Stimulated activated CD4-positive, alpha-beta T cell treated with anti-CD3 and anti-CD28 coated beads, TNF-alpha, amount 100 ng/mL, for 24 hours (primary cell): ENCODE data around the gene ENKUR.
"Not testable (repeated sequence)": the region's sequence is repeated elsewhere in the genome, so short reads cannot be mapped to it uniquely, and the experiment has no call there.

Experiments
- DNase-seq, 3 experiments: peaks; one replicate each; pipeline ENCODE4 v3.0.0-alpha.2; 2020; ENCODE audit warnings: low read depth in 3 of 3

ENKUR gene

DNA sequence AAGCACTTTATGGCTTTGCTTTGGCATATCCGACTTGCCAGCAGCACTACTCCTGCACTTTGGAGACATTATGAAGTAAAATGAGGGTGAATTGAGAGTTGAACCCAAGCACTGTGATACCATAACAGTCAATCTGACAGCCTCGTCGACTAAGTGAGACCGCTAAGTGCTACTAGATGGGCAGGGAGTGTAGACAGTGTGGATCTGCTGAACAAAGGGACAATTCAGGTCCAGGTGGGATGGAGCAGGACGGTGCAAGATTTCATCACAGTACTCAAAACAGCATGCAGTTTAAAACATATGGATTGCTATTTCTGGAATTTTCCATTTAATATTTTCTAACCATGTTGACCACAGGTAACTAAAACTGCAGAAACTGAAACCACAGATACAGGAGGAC lies 42.8 kb downstream of the ENKUR start:
- DNase-seq: no peak

DNA sequence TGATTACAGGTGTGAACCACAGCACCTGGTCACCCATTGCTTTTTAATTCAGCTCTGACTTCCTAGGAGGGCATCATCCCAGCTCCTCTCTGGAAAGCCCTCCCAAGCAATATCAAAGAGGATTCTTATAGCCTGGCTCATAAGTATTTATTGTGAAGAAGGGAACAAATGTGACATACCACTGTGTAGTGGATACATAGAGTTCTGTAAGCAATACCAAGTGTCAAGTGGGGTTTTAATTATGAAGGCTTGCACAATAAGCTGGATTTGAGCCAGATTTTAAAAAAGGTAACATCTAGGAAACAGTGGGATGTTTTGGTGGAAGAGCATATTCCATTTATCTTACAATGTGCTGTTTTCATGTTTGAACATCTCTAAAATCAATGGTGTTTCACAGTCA lies 44.6 kb downstream of the ENKUR start:
- no peak for DNase-seq

DNA sequence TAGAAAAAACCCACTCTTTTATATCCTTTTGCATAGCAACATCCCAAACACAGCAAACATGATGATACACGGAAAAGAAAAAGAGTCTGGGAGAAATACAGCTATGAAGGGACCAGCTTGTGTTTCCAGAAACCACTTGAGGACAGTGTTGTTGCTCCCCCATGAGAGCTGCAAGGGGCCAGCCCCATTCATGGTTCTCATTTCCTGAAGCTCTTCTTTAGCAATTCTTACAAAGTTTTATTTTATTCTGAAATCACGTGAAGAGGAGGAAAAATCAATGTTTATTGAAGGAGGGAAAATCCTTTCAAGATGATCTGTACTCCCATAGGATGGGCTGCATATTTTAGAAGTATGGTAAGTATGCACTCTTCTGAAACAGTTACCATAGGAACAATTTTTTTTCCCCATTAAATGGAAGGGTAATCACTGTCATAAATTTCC lies 46.1 kb downstream of the ENKUR start:
- DNase-seq: no peak

DNA sequence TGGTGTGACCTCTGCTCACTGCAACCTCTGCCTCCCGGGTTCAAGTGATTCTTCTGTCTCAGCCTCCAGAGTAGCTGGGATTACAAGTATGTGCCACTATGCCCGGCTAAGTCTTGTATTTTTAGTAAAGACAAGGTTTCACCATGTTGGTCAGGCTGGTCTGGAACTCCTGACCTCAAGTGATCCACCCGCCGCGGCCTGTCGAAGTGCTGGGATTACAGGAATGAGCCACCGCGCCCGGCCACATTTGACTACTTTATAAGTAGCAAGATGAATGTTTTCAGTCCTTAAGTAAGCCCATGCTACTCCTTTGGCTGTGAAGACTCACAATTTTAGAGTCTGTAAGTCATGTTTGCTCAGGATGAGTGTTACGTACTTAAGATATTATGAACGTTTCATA lies 47.0 kb downstream of the ENKUR start:
- DNase-seq: not testable (repeated sequence)

- DNase-seq: no peak
Observed at GRCh38 chr10:24968349-24968748, 47.6 kb downstream of the ENKUR start.

GRCh38 chr10:24966962-24967481 lies 48.9 kb downstream of the ENKUR start:
- DNase-seq: no peak

- DNase-seq: no peak
Observed at GRCh38 chr10:24965051-24965450, 50.9 kb downstream of the ENKUR start.

GRCh38 chr10:24963521-24964041 lies 52.4 kb downstream of the ENKUR start:
- DNase-seq: no peak

GRCh38 chr10:24962995-24963394 lies 53.0 kb downstream of the ENKUR start:
- no peak for DNase-seq

GRCh38 chr10:24961582-24961981 lies 54.4 kb downstream of the ENKUR start:
- no peak for DNase-seq

- no peak for DNase-seq
Observed at GRCh38 chr10:24959382-24959730, 56.6 kb downstream of the ENKUR start.

- DNase-seq: no peak
Observed at GRCh38 chr10:24958721-24959381, 57.1 kb downstream of the ENKUR start.

- DNase-seq: no peak
Observed at GRCh38 chr10:24958091-24958720, 57.8 kb downstream of the ENKUR start.

DNA sequence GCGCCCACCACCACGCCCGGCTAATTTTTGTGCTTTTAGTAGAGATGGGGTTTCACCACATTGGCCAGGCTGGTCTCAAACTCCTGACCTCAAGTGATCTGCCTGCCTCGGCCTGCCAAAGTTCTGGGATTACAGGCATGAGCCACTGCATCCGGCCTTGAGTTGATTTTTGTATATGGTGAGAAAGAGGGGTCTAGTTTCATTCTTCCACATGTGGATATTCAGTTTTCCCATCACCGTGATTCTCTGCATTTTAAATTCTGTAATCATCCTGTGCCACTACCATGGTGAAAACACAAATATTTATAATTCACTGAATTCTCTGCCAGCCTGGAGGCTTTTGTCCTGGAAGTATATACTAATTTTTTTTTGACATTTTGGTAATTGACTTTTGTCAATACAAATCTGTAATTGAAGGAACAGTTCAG lies 58.3 kb downstream of the ENKUR start:
- DNase-seq: not testable (repeated sequence)

- no peak for DNase-seq
Observed at GRCh38 chr10:24953675-24954074, 62.3 kb downstream of the ENKUR start.

GRCh38 chr10:24952707-24953645 lies 63.0 kb downstream of the ENKUR start:
- peak in 1 of 3 experiments; percentile 32 for DNase-seq

- peak in 1 of 3 experiments; percentile 18 for DNase-seq
Observed at GRCh38 chr10:24952143-24952706, 63.7 kb downstream of the ENKUR start, which contains the start of gene PRTFDC1. Gene PRTFDC1, minus strand, starts transcription at chr10:24952606. Its CDS starts 31 bp downstream, at chr10:24952575.

DNA sequence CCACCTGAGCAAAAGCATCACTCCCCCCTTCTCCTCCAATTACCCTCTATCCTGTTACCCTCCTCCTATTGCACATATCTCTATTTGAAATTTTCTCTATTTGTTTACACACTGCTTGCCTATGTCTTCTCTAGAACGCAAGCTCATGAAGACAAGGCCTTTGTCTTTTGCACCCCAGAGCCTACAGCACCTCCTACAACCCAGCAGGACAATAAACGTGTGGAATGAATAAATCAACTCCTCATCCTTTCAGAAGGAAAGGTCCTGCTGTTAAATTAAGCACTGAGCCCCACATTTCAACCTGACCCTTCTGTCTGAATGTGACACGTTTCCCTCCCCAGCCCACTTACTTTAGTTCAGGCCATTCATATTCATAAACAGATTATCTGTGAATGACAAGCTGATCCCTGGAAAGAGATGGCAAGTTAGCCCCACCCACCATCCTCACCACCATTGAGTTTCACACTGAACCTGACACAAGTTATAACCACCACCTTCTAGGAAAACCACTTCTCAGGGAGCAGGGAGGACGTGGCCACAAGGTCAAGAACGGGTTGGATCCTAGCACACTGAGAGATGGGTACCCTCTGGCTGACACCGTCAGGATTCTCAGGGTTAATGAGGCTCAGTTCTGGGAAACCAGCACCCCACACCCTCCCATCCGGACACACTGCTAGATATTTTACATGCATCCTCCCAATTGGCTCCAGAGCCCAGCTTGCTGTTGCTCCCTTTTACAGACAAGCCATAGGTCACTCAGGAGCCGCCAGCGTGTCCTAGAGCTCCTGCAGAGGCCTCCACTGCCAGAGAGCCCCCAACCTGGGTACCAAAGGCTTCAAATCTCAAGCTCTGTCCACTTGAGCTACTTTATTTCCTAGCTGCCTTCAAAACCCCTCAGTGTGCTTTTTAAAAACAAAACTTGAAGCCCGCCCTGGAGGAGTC lies 64.5 kb downstream of the ENKUR start:
- DNase-seq: peak in 1 of 3 experiments; percentile 11

DNA sequence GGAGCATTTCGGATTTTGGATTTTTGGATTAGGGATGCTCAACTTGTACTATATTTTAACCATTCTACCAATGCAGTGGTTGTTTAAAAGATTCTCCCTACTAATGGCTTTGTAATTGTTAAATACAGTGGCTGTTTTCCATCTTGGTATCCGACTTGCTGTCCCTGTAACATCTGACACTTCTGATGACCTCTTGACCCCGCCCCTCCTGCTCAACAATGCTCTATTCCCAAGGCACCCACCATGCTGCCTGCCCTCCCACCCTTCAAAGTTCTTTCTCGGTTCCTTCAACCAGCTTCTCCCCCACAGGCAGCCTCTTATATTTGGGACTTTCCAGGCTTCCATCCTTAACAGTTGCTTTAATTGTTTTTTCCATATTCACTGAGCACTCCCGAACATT lies 65.5 kb downstream of the ENKUR start:
- DNase-seq: no peak

GRCh38 chr10:24949616-24950015 lies 66.3 kb downstream of the ENKUR start:
- no peak for DNase-seq
